HepG2 (cell line): ENCODE results near the gene PSMG3. TPM values are rescaled to one million over a fixed set of nuclear protein-coding genes. Genes with fewer than 3 reads are reported as not detected.

Experiments
- ARHGAP35 ChIP-seq: sonication (generic); formaldehyde crosslinking; IDR thresholded peaks from 2 replicates; pipeline ENCODE4 v1.9.0; 2022; ENCODE audit warnings: mild to moderate bottlenecking, inconsistent platforms, moderate library complexity, missing genetic modification reagents, borderline replicate concordance
- DMAP1 ChIP-seq: IDR thresholded peaks from 2 replicates; pipeline ENCODE4 v1.6.1; 2016
- GABPA ChIP-seq, 2 experiments: IDR thresholded peaks; 2 replicates each; pipeline ENCODE4 v1.6.1; 2011 to 2016; ENCODE audit warnings: low read depth in 2 of 2, low read length in 1 of 2, missing biosample characterization in 1 of 2, missing genetic modification characterization in 1 of 2
- GABPB1 ChIP-seq: IDR thresholded peaks from 2 replicates; pipeline ENCODE4 v1.6.1; 2016; ENCODE audit warnings: mild to moderate bottlenecking, missing genetic modification reagents, moderate library complexity, missing compliant biosample characterization
- HCFC1 ChIP-seq: fragments of 150-350 bp; IDR thresholded peaks from 2 replicates; pipeline ENCODE4 v1.6.1; 2014; ENCODE audit warnings: low read depth, low read length
- IKZF4 ChIP-seq: sonication (generic); formaldehyde crosslinking; IDR thresholded peaks from 2 replicates; pipeline ENCODE4 v1.5.1; 2020; ENCODE audit warnings: borderline replicate concordance, mild to moderate bottlenecking, low read depth, missing genetic modification reagents; ENCODE audit errors: not compliant biosample characterization
- ISX ChIP-seq: sonication (generic); formaldehyde crosslinking; conservative IDR thresholded peaks from 2 replicates; pipeline ENCODE4 v1.5.0; 2020; ENCODE audit warnings: missing genetic modification reagents
- MAZ ChIP-seq, 2 experiments: sonication (generic) in 1 of 2; formaldehyde crosslinking in 1 of 2; IDR thresholded peaks; 2 replicates each; pipeline versions ENCODE4 v1.5.0 to v1.6.1; 2012 to 2020; ENCODE audit warnings: low read depth in 2 of 2, mild to moderate bottlenecking in 2 of 2, borderline replicate concordance in 1 of 2, improper control_type of control experiment in 1 of 2, low read length in 1 of 2, missing genetic modification reagents in 1 of 2, moderate library complexity in 1 of 2
- REXO4 ChIP-seq: sonication (generic); formaldehyde crosslinking; IDR thresholded peaks from 2 replicates; pipeline ENCODE4 v1.8.0; 2022; ENCODE audit warnings: missing genetic modification reagents, mild to moderate bottlenecking, borderline replicate concordance
- SOX6 ChIP-seq, 2 experiments: fragments of 450-650 bp in 1 of 2; sonication (generic) in 1 of 2; formaldehyde crosslinking in 1 of 2; IDR thresholded peaks; 2 replicates each; pipeline versions ENCODE4 v1.4.0 to v1.6.1; 2017 to 2020; ENCODE audit warnings: antibody characterized with exemption in 1 of 2, mild to moderate bottlenecking in 1 of 2, missing genetic modification reagents in 1 of 2
- ZIK1 ChIP-seq: sonication (generic); formaldehyde crosslinking; IDR thresholded peaks from 2 replicates; pipeline ENCODE4 v1.5.0; 2020; ENCODE audit warnings: mild to moderate bottlenecking, low read depth, missing genetic modification reagents, borderline replicate concordance
- ZNF101 ChIP-seq: sonication (generic); formaldehyde crosslinking; IDR thresholded peaks from 2 replicates; pipeline ENCODE4 v1.4.0; 2020; ENCODE audit warnings: mild to moderate bottlenecking, low read depth, missing genetic modification reagents, borderline replicate concordance
- ZNF317 ChIP-seq: sonication (generic); formaldehyde crosslinking; IDR thresholded peaks from 2 replicates; pipeline ENCODE4 v1.5.0; 2020; ENCODE audit warnings: mild to moderate bottlenecking, missing genetic modification reagents
- ZNF562 ChIP-seq: sonication (generic); formaldehyde crosslinking; IDR thresholded peaks from 2 replicates; pipeline ENCODE4 v1.8.0; 2022; ENCODE audit warnings: missing genetic modification reagents, borderline replicate concordance
- ZNF572 ChIP-seq: sonication (generic); formaldehyde crosslinking; IDR thresholded peaks from 2 replicates; pipeline ENCODE4 v1.5.1; 2020; ENCODE audit warnings: mild to moderate bottlenecking, missing genetic modification reagents
- ZNF614 ChIP-seq: IDR thresholded peaks from 2 replicates; pipeline ENCODE4 v1.6.1; 2018; ENCODE audit warnings: missing biosample characterization, missing genetic modification reagents, inconsistent platforms, borderline replicate concordance
- ZNF691 ChIP-seq: sonication (generic); formaldehyde crosslinking; IDR thresholded peaks from 2 replicates; pipeline ENCODE4 v1.4.0; 2020; ENCODE audit warnings: missing genetic modification reagents, low read depth, mild to moderate bottlenecking, borderline replicate concordance
- ZNF776 ChIP-seq: sonication (generic); formaldehyde crosslinking; IDR thresholded peaks from 2 replicates; pipeline ENCODE4 v1.4.0; 2020; ENCODE audit warnings: mild to moderate bottlenecking, missing genetic modification reagents
- ZNF780A ChIP-seq: sonication (generic); formaldehyde crosslinking; IDR thresholded peaks from 2 replicates; pipeline ENCODE4 v1.8.0; 2022; ENCODE audit warnings: mild to moderate bottlenecking, missing genetic modification reagents, moderate library complexity
- ZNF83 ChIP-seq: sonication (generic); formaldehyde crosslinking; IDR thresholded peaks from 2 replicates; pipeline ENCODE4 v1.4.0; 2020; ENCODE audit warnings: missing genetic modification reagents, mild to moderate bottlenecking, borderline replicate concordance
- ZSCAN25 ChIP-seq: sonication (generic); formaldehyde crosslinking; IDR thresholded peaks from 2 replicates; pipeline ENCODE4 v1.8.0; 2022; ENCODE audit warnings: mild to moderate bottlenecking, missing genetic modification reagents
- polyA plus RNA-seq, 8 experiments: library from polyadenylated mRNA; depleted of rRNA in 3 of 8; stranded (reverse) in 7 of 8; unstranded in 1 of 8; fragments of >200 nt; fragmentation: Illumina TruSeq in 4 of 8; extraction: Trizol in 4 of 8; gene quantifications; 2 replicates each; pipeline versions ENCODE4 v1.2.1 to v1.2.3, GENCODE V29; 2011 to 2016; ENCODE audit warnings: low read depth in 4 of 8, missing spikeins in 1 of 8, mixed read lengths in 1 of 8; ENCODE audit not compliant: insufficient read depth in 1 of 8
- total RNA-seq, 5 experiments: library from RNA; depleted of rRNA; stranded (reverse); fragments of >200 nt; fragmentation: Illumina TruSeq; extraction: Trizol; gene quantifications; 2 replicates each; pipeline ENCODE4 v1.2.3, GENCODE V29; 2016; ENCODE audit warnings: low read depth in 1 of 5
- TF ChIP-seq, protein P1 (sequence below): sonication (generic); formaldehyde crosslinking; IDR thresholded peaks from 2 replicates; pipeline ENCODE4 v1.5.1; 2020; ENCODE audit warnings: mild to moderate bottlenecking, missing genetic modification reagents, borderline replicate concordance

The PSMG3 gene
- total and polyA plus RNA-seq, 2 of the 13 experiments (the other 11 are each of a cell fraction or from before 2014, with no cell fraction given) = 29.6 to 48.4 TPM

DNA sequence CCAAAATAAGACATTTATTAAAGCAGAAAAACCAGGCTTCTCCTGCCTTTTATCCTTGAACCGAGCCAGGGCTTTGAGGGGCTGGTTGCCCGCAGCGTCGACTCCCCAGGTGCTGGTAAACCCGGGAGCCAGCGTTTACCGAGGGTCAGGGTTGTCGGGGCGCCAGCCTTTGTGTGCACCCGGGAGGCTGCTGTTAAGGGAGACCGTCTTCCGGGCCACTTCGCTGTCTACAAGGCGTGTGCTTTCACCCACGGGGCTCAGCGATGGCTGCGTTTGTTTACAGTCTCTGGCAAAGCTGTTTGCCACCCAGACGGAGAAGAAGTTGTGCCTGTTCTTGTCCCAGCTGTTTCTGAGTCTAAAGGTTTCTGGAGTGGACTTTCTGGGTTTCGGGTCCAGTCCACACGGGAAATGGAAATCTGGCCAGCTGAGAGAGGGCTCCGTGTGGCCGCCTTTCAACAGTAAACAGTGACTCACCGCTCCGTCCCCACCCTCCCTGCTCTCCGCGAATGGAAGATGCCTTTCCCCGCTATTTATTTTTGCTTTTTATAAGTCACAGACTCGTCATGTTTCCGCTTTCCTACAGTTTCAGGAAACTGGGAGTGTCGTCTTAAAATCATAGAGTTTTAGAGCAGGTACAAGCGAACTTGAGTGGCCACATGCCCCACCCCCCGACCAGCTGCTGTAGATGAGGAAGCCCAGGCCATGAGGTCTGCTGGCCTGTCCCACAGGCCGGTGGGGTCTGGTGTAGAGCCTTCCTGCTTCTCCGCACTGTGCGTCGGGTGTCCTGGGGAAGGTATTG lies 37.2 kb downstream of the PSMG3 start (continued):
- TF ChIP-seq, protein P1, sequence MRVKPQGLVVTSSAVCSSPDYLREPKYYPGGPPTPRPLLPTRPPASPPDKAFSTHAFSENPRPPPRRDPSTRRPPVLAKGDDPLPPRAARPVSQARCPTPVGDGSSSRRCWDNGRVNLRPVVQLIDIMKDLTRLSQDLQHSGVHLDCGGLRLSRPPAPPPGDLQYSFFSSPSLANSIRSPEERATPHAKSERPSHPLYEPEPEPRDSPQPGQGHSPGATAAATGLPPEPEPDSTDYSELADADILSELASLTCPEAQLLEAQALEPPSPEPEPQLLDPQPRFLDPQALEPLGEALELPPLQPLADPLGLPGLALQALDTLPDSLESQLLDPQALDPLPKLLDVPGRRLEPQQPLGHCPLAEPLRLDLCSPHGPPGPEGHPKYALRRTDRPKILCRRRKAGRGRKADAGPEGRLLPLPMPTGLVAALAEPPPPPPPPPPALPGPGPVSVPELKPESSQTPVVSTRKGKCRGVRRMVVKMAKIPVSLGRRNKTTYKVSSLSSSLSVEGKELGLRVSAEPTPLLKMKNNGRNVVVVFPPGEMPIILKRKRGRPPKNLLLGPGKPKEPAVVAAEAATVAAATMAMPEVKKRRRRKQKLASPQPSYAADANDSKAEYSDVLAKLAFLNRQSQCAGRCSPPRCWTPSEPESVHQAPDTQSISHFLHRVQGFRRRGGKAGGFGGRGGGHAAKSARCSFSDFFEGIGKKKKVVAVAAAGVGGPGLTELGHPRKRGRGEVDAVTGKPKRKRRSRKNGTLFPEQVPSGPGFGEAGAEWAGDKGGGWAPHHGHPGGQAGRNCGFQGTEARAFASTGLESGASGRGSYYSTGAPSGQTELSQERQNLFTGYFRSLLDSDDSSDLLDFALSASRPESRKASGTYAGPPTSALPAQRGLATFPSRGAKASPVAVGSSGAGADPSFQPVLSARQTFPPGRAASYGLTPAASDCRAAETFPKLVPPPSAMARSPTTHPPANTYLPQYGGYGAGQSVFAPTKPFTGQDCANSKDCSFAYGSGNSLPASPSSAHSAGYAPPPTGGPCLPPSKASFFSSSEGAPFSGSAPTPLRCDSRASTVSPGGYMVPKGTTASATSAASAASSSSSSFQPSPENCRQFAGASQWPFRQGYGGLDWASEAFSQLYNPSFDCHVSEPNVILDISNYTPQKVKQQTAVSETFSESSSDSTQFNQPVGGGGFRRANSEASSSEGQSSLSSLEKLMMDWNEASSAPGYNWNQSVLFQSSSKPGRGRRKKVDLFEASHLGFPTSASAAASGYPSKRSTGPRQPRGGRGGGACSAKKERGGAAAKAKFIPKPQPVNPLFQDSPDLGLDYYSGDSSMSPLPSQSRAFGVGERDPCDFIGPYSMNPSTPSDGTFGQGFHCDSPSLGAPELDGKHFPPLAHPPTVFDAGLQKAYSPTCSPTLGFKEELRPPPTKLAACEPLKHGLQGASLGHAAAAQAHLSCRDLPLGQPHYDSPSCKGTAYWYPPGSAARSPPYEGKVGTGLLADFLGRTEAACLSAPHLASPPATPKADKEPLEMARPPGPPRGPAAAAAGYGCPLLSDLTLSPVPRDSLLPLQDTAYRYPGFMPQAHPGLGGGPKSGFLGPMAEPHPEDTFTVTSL (CRISPR knock-in tag) = peak; percentile 57; the same call in 1 of the 2 replicates
- no peak for TF ChIP-seq REXO4 (CRISPR knock-in tag)
- no peak for TF ChIP-seq ZNF780A (CRISPR knock-in tag)
- no peak for TF ChIP-seq ZSCAN25 (CRISPR knock-in tag)
- peak; percentile 46; the same call in 1 of the 2 replicates for TF ChIP-seq DMAP1 (CRISPR knock-in tag)
- no peak for TF ChIP-seq ISX (CRISPR knock-in tag)
- TF ChIP-seq ZNF83 (CRISPR knock-in tag) = no peak; the same call in 1 of the 2 replicates
- 0 out of 2 replicates have a peak, but pooled peaks have one; percentile 17 for TF ChIP-seq ZNF691 (CRISPR knock-in tag)
- no peak for TF ChIP-seq ZNF562 (CRISPR knock-in tag)
- TF ChIP-seq HCFC1 = no peak
- no peak for TF ChIP-seq SOX6 (IDR thresholded peaks at IDR 0.05)
- TF ChIP-seq SOX6 (CRISPR knock-in tag; IDR thresholded peaks at IDR 0.05) = peak; percentile 59
- TF ChIP-seq ZNF572 (CRISPR knock-in tag) = no peak
- TF ChIP-seq ZNF776 (CRISPR knock-in tag) = no peak
- no peak for TF ChIP-seq GABPA (IDR thresholded peaks at IDR 0.05; ENCODE audit: low read depth, low read length)
- TF ChIP-seq GABPA (CRISPR knock-in tag; IDR thresholded peaks at IDR 0.05; ENCODE audit: low read depth) = peak; percentile 73
- TF ChIP-seq IKZF4 (CRISPR knock-in tag) = no peak
- TF ChIP-seq MAZ (IDR thresholded peaks at IDR 0.05; ENCODE audit: borderline replicate concordance, low read depth, low read length) = 0 out of 2 replicates have a peak, but pooled peaks have one; percentile 31
- TF ChIP-seq MAZ (CRISPR knock-in tag; IDR thresholded peaks at IDR 0.05; ENCODE audit: low read depth) = peak; percentile 57
- TF ChIP-seq ZNF614 (CRISPR knock-in tag) = peak; percentile 40; the same call in 1 of the 2 replicates
- TF ChIP-seq ARHGAP35 = no peak
- TF ChIP-seq ZNF101 (CRISPR knock-in tag) = no peak
- no peak for TF ChIP-seq ZIK1
- no peak for TF ChIP-seq ZNF317 (CRISPR knock-in tag)
- no peak for TF ChIP-seq GABPB1 (CRISPR knock-in tag)
